SU-DHL-6 (cell line): ENCODE measurements around the gene RPTOR.

Source experiments
- EZH2phosphoT487 ChIP-seq: fragments of 200-600 bp; sonication (generic), shearing (Covaris generic); conservative IDR thresholded peaks from 2 replicates; pipeline ENCODE4 v1.6.1; 2018; ENCODE audit warnings: mild to moderate bottlenecking, antibody characterized with exemption, low read length, moderate library complexity, mixed read lengths
- TF ChIP-seq, protein P1 (sequence below): fragments of 200-600 bp; sonication (generic); IDR thresholded peaks from one replicate; pipeline ENCODE4 v1.5.1; 2017; ENCODE audit warnings: antibody characterized with exemption, mild to moderate bottlenecking, low read length, moderate library complexity; ENCODE audit not compliant: insufficient read depth, poor library complexity, severe bottlenecking

- TF ChIP-seq, protein P1, sequence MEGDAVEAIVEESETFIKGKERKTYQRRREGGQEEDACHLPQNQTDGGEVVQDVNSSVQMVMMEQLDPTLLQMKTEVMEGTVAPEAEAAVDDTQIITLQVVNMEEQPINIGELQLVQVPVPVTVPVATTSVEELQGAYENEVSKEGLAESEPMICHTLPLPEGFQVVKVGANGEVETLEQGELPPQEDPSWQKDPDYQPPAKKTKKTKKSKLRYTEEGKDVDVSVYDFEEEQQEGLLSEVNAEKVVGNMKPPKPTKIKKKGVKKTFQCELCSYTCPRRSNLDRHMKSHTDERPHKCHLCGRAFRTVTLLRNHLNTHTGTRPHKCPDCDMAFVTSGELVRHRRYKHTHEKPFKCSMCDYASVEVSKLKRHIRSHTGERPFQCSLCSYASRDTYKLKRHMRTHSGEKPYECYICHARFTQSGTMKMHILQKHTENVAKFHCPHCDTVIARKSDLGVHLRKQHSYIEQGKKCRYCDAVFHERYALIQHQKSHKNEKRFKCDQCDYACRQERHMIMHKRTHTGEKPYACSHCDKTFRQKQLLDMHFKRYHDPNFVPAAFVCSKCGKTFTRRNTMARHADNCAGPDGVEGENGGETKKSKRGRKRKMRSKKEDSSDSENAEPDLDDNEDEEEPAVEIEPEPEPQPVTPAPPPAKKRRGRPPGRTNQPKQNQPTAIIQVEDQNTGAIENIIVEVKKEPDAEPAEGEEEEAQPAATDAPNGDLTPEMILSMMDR, result no peak
- TF ChIP-seq EZH2phosphoT487, result no peak
Observed at GRCh38 chr17:80836658-80836965, 292.0 kb downstream of the RPTOR start.
